ENCODE data around the gene NEDD9. TPM values are rescaled to one million over a fixed set of nuclear protein-coding genes. Genes with fewer than 3 reads are reported as not detected.

The NEDD9 gene
- total and polyA plus RNA-seq, 2 of the 13 experiments (the other 11 are each of a cell fraction or from before 2014, with no cell fraction given): 27.1 to 389 TPM

DNA sequence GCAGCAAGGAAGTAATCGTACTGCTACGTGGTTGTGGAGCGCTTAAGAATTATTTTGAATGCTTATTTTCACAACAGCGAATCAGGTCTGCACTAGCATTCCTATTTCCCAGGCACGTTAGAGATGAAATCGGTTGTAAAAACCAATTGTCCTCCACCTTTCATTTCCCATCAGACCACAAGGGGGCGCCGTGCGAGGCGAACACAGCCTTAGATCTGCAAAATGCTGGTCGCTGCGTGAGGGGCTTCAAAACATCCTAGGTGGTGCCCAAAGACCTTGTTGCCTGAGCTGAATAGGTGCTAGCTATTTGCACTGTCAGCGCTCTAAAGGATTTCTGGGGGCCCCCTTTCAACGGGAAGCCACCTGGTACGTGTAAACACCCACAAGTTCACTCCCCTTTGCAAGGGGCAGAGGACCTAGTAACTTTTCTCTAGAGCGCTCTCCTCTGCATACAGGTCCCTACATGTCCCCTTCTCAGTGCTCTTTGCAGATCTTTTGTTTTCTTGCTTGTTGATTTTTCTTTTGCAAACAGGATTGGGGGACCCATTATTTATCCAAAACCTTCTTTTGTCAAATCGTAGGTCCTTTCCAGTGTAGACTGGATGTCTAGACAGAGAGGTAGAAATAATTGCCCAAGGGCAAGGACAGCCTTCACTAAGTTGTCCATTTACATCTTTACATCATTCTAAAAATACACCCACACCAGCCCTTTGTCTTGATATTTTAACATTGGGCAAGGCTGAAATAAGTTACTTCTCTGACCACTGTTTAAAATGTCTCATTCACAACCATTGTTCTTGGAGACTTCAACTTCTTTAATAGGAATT, 59.8 kb downstream of the NEDD9 start (continued):
- TF ChIP-seq, protein P1, sequence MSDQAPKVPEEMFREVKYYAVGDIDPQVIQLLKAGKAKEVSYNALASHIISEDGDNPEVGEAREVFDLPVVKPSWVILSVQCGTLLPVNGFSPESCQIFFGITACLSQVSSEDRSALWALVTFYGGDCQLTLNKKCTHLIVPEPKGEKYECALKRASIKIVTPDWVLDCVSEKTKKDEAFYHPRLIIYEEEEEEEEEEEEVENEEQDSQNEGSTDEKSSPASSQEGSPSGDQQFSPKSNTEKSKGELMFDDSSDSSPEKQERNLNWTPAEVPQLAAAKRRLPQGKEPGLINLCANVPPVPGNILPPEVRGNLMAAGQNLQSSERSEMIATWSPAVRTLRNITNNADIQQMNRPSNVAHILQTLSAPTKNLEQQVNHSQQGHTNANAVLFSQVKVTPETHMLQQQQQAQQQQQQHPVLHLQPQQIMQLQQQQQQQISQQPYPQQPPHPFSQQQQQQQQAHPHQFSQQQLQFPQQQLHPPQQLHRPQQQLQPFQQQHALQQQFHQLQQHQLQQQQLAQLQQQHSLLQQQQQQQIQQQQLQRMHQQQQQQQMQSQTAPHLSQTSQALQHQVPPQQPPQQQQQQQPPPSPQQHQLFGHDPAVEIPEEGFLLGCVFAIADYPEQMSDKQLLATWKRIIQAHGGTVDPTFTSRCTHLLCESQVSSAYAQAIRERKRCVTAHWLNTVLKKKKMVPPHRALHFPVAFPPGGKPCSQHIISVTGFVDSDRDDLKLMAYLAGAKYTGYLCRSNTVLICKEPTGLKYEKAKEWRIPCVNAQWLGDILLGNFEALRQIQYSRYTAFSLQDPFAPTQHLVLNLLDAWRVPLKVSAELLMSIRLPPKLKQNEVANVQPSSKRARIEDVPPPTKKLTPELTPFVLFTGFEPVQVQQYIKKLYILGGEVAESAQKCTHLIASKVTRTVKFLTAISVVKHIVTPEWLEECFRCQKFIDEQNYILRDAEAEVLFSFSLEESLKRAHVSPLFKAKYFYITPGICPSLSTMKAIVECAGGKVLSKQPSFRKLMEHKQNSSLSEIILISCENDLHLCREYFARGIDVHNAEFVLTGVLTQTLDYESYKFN (CRISPR knock-in tag; conservative IDR thresholded peaks at IDR 0.05): 0 out of 2 replicates have a peak, but pooled peaks have one; percentile 15
- TF ChIP-seq SAP130 (CRISPR knock-in tag; IDR thresholded peaks at IDR 0.05; ENCODE audit: low read depth): peak; percentile 49; the same call in 1 of the 2 replicates
- TF ChIP-seq, protein P2, sequence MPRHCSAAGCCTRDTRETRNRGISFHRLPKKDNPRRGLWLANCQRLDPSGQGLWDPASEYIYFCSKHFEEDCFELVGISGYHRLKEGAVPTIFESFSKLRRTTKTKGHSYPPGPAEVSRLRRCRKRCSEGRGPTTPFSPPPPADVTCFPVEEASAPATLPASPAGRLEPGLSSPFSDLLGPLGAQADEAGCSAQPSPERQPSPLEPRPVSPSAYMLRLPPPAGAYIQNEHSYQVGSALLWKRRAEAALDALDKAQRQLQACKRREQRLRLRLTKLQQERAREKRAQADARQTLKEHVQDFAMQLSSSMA (CRISPR knock-in tag; IDR thresholded peaks at IDR 0.05): no peak
- TF ChIP-seq, protein P3, sequence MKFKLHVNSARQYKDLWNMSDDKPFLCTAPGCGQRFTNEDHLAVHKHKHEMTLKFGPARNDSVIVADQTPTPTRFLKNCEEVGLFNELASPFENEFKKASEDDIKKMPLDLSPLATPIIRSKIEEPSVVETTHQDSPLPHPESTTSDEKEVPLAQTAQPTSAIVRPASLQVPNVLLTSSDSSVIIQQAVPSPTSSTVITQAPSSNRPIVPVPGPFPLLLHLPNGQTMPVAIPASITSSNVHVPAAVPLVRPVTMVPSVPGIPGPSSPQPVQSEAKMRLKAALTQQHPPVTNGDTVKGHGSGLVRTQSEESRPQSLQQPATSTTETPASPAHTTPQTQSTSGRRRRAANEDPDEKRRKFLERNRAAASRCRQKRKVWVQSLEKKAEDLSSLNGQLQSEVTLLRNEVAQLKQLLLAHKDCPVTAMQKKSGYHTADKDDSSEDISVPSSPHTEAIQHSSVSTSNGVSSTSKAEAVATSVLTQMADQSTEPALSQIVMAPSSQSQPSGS (CRISPR knock-in tag; IDR thresholded peaks at IDR 0.05): no peak; the same call in 1 of the 2 replicates
- TF ChIP-seq, protein P4, sequence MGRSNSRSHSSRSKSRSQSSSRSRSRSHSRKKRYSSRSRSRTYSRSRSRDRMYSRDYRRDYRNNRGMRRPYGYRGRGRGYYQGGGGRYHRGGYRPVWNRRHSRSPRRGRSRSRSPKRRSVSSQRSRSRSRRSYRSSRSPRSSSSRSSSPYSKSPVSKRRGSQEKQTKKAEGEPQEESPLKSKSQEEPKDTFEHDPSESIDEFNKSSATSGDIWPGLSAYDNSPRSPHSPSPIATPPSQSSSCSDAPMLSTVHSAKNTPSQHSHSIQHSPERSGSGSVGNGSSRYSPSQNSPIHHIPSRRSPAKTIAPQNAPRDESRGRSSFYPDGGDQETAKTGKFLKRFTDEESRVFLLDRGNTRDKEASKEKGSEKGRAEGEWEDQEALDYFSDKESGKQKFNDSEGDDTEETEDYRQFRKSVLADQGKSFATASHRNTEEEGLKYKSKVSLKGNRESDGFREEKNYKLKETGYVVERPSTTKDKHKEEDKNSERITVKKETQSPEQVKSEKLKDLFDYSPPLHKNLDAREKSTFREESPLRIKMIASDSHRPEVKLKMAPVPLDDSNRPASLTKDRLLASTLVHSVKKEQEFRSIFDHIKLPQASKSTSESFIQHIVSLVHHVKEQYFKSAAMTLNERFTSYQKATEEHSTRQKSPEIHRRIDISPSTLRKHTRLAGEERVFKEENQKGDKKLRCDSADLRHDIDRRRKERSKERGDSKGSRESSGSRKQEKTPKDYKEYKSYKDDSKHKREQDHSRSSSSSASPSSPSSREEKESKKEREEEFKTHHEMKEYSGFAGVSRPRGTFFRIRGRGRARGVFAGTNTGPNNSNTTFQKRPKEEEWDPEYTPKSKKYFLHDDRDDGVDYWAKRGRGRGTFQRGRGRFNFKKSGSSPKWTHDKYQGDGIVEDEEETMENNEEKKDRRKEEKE (IDR thresholded peaks at IDR 0.05): no peak
- TF ChIP-seq U2AF1 (optimal IDR thresholded peaks at IDR 0.05; ENCODE audit: low read depth, low read length): no peak
- no peak for TF ChIP-seq ZNF496 (CRISPR knock-in tag; IDR thresholded peaks at IDR 0.05; ENCODE audit: insufficient replicate concordance)
- no peak for TF ChIP-seq SETDB1 (CRISPR knock-in tag; IDR thresholded peaks at IDR 0.05; ENCODE audit: borderline replicate concordance)
- TF ChIP-seq MTA1 (CRISPR knock-in tag; IDR thresholded peaks at IDR 0.05; ENCODE audit: borderline replicate concordance): no peak
- peak; percentile 26; the same call in 1 of the 2 replicates for TF ChIP-seq ZKSCAN8 (CRISPR knock-in tag; IDR thresholded peaks at IDR 0.05; ENCODE audit: borderline replicate concordance)
- TF ChIP-seq TBL1XR1 (IDR thresholded peaks at IDR 0.05; ENCODE audit: borderline replicate concordance, low read length, partially characterized antibody): no peak
- TF ChIP-seq ZNF605 (CRISPR knock-in tag; IDR thresholded peaks at IDR 0.05): no peak
- TF ChIP-seq ZNF629 (CRISPR knock-in tag; conservative IDR thresholded peaks at IDR 0.05): no peak
- TF ChIP-seq ZNF597 (CRISPR knock-in tag; IDR thresholded peaks at IDR 0.05): no peak
- TF ChIP-seq ZSCAN9 (CRISPR knock-in tag; IDR thresholded peaks at IDR 0.05; ENCODE audit: borderline replicate concordance): 0 out of 2 replicates have a peak, but pooled peaks have one; percentile 45
- TF ChIP-seq ZNF510 (CRISPR knock-in tag; IDR thresholded peaks at IDR 0.05; ENCODE audit: low read depth): no peak
- TF ChIP-seq POLR2AphosphoS5 (IDR thresholded peaks at IDR 0.05; ENCODE audit: low read depth, low read length): no peak

All from HepG2 (cell line).